ENCODE results near the gene SHFL.

Gene SHFL

GRCh38 chr19:10135551-10136334 is 49.6 kb downstream of the SHFL start:
- no peak for DNase-seq

GRCh38 chr19:10136936-10137335 is 50.8 kb downstream of the SHFL start:
- DNase-seq: no peak

- no peak for DNase-seq
Measured at GRCh38 chr19:10137751-10138682, 51.9 kb downstream of the SHFL start.

GRCh38 chr19:10138879-10139795 is 53.0 kb downstream of the SHFL start:
- DNase-seq: no peak

GRCh38 chr19:10139952-10140351 is 53.8 kb downstream of the SHFL start:
- DNase-seq: no peak

- DNase-seq: no peak
Measured at GRCh38 chr19:10141479-10141878, 55.4 kb downstream of the SHFL start.

GRCh38 chr19:10141973-10142372 is 55.9 kb downstream of the SHFL start:
- DNase-seq: no peak

All from DMS153 (cell line).